HG03175 (cell line): Measurements from ENCODE around the gene KERA.
A peak's percentile ranks its signal among the peaks of the same experiment; 100 is the strongest.
"Not testable (repeated sequence)": the region's sequence is repeated elsewhere in the genome, so short reads cannot be mapped to it uniquely, and the experiment has no call there.

Experiments
- ATAC-seq: cut with Tn5 transposase; IDR thresholded peaks from one replicate; pipeline ENCODE4 v1.9.1; 2021; ENCODE audit warnings: mild to moderate bottlenecking, moderate library complexity; ENCODE audit not compliant: unreplicated experiment

Gene KERA, protein sequence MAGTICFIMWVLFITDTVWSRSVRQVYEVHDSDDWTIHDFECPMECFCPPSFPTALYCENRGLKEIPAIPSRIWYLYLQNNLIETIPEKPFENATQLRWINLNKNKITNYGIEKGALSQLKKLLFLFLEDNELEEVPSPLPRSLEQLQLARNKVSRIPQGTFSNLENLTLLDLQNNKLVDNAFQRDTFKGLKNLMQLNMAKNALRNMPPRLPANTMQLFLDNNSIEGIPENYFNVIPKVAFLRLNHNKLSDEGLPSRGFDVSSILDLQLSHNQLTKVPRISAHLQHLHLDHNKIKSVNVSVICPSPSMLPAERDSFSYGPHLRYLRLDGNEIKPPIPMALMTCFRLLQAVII

DNA sequence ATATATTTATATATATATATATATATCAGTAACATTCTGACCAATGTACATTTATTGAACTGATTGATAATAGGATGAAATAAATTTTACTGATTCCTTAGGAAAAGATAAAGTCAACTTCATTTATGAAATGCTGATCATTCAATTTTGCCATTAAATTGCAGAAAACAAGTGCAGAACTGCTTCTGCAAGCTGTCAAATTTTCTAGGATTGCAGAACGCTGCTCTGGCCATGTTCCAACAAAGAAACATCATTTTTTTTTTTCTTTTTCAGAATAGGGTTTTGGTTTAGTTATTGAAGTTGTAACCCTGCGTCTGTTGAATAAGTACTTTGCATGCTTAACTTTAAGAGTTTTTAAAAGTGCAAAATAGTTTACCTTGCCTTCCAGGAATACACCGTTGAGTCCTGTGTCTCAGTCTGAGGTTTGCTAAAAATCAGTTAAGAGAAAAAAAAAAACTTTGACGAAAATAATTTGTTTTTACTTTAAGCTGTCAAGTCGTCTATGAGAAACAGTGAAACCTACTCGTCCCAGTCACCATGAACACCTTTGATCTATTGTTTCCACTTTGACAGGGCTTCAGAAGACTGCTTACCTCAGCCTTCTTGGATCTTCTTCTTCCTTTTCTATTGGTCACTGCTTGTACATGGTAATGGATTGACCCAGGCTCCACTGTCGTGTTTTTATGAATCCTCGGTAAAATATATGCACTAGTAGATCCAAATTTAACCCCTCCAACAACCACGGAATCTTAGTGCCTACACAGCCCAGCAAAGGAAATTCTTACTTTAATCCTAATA lies at the start of gene KERA:
KERA (minus strand) TSS at position 657 of the 798 bp plus-strand sequence. CDS start 1,743 bp downstream, outside the sequence.
- no peak for ATAC-seq

DNA sequence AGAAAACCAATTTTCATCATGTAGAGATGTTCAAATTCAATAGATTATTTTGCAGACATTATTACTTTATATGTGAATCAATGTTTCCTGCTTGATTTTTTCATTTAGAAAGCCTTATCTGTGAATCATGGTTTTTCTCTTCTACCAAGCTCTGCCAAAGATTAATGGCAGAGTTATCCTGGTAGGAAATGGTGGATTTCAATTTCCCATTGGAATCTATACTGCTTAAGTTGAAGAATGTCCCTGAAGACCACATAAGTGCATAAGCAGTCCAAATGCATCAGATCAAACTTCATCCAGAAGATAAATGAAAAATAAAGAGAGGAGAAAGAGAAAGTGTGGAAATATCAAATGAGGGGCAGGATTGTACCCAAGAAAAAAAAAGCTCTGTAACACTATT lies 48.5 kb upstream of the KERA start:
- ATAC-seq: no peak

DNA sequence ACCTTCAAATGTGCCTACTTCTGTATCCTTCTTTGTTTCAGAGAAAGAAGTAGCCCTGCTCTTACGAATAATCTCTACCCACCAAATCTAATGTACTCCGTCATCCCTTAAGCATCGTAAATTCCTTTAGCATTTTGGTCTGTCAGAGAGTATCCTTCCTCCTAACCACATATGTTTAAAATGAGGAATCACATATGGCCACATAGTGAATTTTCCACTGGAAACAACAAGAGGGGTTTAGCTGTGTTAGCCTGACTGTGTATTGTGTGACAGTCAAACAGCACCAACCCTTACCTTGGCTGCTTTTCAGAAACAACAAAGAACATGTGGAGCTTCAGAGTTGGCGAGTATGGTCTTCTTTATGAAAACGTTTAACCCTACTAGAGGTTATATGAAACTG lies 48.0 kb upstream of the KERA start:
- ATAC-seq: no peak

DNA sequence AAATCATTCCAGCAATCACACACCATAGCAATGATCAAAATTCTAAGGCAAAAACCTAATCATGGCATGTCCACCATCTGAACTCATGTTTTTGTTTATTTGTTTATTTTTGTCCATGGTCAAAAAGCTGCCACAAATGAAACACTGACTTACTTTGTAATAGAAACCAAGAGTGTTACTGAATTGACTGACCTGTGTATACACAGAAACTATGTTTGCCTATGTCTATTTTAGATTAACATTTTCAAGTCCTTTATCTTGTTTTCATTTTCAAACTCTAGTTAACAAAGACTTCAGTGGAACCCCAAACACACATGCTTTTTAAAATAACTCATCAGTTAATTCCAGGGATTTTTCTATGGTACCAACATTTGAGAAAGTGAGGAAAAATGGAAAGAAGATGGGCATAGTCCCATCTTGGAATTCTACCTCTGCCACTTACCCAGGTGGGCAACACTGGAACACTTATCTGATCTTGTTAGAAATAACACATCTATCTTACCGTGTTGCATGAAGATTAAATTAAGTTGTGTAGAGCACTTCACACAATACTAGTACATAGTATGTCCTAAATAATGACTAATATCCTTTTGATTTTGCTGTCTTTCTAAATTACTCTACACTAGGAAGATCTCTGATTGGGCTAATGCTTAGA lies 47.1 kb upstream of the KERA start:
- peak; percentile 41 for ATAC-seq

DNA sequence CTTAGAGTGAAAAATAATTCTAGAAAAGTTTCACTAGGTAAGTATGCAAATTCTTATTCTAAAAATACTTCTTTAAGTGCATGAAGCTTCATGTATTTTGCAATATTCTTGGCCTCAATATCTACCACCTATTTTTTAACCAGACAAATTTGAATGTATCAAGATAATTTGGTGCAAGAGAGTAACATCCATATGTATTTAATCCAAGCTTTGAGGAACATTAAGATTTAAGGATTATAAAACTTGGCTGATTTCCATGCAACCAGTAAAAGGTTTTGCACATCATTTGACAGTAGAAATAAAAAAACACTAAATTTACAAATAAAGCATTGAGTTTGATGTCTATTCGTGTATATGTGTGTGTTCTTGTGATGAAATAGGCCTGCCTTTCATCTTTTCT lies 45.8 kb upstream of the KERA start:
- no peak for ATAC-seq

DNA sequence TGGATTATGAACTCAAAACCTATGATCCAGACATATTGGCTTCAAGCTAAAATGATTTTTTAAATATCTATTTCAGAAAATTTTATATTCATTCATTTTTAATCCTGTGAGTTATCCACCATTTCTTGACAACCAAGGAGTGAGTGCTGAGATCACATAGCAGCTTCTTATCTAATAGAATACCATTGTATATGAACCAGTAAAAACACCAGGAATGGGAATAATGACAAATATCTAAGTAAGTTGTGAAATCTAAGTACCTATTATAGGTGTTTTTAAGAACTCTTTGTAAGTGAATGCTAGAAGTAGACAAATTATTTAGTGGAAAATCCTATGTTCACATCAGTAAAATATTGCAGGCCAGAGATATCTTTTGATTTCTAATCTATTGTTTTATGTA lies 45.3 kb upstream of the KERA start:
- no peak for ATAC-seq

DNA sequence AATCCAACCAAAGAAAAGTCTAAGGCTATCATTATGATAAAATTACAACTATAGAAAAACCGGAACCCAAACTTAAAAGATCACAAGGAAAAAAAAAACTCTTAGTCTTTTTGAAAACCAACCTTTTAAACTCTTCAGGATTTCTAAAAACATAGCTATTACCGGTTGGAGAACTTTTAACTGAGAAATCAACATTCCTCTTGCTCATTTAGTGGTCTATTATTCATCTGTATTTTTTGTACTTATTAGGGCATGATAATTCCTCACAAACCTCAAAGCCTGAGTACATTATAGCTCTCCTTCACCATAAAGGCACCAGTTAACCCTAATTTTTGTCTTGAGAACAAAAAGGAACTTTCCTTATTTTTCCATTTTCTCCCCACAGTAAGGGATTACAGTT lies 43.1 kb upstream of the KERA start:
- ATAC-seq: no peak

DNA sequence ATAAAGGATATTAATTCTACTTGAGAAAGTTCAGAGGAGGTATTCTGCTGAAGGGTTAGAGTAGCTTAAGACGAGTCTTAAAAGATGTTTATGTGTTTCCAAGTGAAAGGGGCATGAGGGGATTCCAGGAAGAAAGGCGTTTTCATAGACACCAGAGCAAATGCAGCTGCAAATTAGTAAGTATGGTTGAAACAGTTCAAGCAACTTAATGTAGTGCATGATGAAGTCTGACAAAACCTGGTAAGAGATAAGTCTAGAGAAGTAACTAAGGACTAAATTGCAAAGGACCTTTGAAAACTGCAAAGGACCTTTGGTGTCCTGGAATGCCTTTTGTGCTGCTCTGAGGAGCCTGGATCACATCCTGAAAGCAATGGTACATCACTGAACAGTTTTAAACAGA lies 42.0 kb upstream of the KERA start:
- ATAC-seq: no peak

DNA sequence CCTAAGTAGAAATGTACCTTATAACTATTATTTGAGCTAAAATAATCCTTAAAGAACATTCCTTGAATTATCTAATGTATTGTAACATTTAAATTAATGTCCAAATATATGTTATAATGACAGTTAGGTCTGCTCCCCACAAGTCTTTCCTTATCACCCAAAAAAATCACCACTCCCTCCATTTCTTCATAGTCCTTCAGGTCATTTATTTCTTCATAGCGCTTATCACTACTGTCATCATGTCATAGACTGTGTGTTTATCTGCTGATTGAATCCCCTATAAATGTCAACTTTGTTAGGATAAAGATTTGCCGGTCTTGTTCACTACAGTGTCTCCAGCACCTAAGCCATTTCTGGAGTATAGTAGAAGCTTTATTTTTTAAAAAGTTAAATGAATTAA lies 41.5 kb upstream of the KERA start:
- ATAC-seq: no peak

DNA sequence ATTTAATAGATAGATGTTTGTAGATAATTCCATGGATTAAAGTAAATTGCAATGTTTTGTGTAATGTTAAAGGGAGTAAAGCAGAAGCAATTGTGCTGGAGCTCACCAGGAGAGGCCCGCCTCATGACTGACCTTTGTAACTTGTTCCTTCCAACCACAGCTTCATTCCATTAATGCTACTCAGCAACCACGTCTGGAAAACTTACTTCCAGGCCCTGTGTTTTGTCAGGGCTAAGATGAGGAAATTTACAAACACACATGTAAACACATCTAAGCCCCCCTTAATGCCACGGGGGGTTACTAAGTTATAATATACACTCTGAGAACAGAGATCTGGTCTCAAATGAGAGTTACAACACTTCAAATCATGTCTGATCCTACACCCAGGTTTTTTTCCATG lies 41.1 kb upstream of the KERA start:
- ATAC-seq: no peak

DNA sequence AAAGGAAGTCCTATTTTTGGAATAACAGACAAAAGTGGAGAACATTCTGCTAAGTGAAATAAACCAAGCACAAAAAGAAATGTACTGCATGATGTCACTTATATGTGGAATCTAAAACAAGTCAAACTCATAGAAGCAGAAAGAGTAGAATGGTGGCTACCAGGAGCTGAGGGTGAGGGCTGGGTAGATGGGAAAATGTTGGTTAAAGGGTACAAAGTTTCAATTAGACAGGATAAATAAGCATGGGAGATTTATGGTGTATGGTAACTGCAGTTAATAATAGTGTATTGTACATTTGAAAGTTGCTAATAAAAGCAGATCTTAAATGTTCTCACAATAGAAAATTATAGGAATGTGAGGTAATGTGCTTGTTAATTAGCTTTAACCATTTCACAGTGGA lies 40.6 kb upstream of the KERA start:
- ATAC-seq: no peak

DNA sequence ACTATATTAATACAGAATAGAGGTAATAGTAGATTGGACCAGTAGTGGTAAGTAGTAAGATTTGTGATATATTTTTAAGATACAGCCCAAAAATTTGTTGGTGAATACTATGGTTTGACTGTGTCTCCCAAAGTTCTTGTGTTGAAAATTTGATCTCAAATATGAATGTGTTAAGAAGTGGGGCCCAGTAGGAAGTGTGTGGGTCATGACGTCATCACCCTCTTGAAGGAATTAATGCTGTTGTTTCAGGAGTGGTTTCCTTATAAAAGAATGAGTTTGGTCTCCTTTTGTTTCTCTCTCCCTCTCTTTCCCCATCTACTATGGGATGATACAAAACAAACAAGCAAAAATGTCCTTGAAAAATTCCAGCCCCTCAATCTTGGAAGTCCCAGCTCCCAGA lies 37.1 kb upstream of the KERA start:
- ATAC-seq: no peak

DNA sequence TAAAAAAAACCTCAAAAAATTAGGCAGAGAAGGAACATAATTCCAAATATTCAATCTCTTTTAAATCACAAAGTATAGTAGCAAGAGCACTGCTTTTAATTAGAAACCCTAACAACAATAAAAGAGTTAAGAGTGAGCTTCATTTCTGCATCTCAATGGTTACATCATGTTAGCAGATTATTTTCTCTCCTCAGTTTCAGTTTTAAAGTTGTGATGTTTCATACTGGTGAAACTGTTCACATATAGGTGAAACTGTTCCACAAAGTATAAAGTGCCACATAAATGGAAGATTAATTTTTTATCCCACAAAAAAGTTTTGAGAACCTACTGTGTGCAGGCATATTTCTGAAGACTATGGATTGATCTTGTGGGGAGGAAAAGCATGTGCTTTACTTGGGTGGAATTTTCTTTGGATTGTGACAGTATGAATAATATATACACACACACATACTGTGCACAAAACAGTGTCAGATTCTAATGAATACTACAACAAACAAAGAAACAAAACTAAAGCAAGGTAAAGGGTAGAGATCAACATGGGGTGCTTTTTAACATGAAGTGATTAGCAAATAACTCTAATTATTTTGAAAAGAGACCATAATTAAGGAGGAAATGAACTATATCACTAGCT lies 36.3 kb upstream of the KERA start:
- ATAC-seq: no peak

DNA sequence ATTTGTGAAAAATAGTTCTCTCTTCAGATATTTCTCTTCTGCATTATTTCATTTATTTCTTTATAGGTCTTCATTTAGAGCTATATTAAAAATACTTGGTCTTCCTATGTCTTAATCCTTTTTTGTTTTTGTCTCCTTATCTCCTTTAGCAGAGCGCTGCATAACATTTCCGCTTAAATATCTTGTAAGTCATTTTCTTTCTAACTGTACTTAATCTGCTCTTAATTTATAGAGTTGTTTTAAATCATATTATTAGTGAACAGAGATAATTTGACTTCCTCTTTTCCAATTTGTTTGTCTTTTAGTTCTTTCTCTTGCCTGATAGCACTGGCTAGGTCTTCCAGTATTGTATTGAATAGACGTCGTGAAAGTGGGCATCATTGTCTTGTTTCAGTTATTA lies 35.5 kb upstream of the KERA start:
- ATAC-seq: no peak

DNA sequence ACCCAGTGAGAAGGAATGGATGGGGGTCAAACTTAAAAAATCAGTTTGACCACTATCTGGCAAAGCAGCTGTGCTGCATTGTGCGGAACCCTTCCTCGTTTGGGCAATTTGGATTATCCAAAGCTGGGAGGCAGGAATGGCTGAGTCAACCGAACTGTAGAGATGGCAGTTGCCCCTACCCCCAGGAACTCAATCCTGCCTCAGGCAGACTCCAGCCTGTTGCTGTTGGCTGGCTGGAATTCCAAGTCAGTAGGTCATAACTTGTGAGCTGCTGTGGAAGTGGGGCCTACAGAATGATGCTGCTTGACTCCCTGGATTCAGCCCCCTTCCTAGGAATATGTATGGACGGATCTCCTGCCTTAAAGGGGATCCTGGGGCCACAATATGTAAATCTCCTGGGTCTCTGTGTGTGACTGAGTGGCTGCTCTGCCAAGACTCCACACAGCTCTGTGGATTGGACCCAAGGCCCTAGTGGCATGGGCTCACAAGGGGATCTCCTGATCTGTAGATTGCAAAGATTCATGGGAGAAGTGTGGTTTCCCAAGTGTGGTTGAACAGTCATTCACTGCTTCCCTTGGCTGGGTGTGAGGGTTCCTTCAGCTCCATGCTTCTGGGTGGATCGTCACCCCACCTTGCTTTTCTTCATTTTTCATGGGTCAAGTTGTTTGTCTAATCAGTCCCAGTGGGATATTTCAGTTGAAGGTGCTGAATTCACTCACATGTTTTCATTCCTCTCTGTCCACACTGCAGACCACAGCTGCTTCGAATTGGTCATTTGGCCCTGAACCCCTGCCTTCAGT lies 34.3 kb upstream of the KERA start:
- no peak for ATAC-seq

DNA sequence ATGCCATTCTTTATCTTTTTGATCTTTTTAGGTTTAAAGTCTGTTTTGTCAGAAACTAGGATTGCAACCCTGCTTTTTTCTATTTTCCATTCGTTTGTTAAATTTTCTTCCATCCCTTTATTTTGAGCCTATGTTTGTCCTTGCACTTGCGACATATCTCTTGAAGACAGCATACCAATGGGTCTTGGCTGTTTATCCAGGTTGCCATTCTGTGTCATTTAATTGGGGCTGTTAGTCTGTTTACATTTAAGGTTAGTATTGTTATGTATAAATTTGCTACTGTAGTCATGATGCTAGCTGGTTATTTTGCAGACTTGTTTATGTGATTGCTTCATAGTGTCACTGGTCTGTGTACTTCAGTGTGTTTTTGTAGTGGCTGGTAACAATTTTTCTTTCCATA lies 32.1 kb upstream of the KERA start:
- ATAC-seq: not testable (repeated sequence)

DNA sequence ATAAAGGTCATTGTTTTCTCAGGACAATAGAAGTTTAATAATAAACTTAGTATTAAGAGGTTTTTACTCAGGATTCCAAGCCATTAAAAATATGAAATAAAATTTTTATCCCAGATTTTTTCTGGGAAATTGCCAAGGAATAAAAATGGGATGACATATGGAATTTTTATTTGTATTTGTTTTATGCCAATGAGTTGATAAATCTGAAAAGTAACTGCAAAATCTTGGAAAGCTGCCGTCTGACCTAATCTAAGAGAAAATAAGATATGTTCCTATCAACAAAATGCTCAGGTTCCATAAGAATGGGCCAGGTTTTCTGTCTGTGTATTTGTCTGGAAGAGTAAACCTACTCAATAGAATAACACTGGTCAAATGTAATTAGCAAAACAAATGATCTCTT lies 22.2 kb upstream of the KERA start:
- no peak for ATAC-seq

DNA sequence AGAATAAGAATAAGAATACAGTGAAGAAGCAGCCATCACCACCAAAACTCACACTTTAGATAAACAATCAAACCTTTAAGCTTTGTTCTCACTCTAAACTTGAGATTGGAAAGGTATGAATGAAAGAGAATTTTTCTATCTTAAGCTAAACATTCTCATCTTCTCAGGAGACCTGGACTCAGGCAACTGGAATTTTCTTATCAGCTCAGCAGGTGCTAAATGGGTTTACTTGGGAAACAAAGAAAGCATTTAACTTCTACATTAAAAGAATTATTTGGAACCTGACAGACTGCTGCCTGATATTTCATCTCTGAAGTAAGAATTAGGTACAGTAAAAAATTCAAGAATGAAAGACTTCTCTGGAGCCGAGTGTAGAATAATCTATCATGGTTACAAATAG lies 20.7 kb upstream of the KERA start:
- ATAC-seq: no peak

DNA sequence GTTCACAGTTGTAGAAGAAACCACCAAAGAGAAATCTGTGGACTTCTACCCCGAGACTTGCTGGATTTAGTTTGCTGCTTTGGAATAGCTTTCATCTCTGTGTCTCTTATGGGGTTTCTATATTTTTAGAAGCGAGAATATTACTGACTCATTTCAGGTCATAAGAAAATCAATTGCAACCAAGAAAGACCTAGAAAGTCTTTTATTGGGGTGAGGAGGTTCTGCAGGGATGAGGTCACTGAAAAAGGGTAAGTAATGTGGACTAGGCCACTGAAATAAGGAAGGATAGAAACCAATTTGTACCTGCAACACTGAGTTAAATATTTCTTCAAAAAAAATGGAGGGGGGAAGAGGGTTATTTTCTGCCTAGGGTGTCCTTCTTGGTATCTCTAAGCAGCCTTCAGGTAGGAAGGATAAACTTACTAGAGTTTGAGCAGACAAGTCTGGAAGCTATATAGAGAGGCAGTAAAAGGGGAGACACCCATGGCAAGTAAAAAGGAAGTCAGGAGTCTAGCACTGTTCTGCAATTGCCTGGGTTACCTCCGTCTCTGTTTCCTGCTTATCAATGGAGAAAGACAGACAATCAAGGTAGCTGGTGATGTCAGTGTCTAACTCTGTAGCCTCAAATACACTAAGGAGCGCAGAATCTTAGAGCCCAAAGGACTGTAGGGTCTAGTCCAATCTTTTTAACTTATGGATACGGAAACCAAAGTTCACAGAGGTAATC lies 19.6 kb upstream of the KERA start:
- ATAC-seq: no peak

DNA sequence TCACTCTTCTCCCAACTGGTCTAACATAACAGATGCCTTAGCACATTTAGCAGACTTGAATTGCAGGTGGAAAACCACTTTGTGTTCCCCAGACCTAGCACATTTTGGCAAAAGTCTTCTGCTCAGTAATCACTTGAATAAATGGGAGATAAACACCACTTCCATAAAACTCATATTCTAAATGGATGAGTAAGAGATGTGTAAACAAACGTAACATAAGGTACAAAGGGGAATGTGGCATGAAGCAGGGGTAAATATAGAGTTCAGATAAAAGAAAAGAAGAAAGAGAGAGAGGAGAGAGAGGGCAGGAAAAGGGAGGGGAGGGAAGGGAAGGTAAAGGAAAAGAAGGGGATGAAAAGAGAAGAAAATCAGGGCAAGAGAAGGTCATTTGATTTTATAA lies 17.0 kb upstream of the KERA start:
- no peak for ATAC-seq
